ENCODE data around the gene ZBP1. TPM values are rescaled to one million over a fixed set of nuclear protein-coding genes. Genes with fewer than 3 reads are reported as not detected.

The ZBP1 gene
- total and polyA plus RNA-seq, 10 of the 15 experiments (the other 5 are each of a cell fraction or from before 2014, with no cell fraction given), result 0.93 to 10.6 (median 4.8) TPM

DNA sequence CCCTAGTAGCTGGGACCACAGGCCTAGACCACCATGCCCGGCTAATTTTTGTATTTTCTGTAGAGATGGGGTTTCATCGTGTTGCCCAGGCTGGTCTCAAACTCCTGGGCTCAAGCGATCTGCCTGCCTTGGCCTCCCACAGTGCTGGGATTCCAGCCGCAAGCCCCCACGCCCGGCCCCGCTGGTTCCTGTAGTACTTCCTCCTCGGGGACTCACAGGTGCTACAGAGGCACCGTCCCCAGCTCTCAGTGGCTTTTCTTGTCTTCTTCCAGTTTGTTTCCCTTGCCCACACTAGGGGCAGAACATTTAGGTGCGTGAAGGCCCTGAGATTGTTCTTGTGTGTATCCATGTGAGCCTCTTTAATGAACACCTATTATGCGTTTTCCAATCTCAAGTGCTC lies 773 bp upstream of the ZBP1 start:
- FAIRE-seq (peak; percentile 18), ATAC-seq (no peak), DNase-seq (ENCODE audit: low read depth, low spot score) (no peak)
- H3K79me2 ChIP-seq (ENCODE audit: control insufficient read depth, insufficient read depth, low read length), result no peaks in the 10 kb centered on the region
- ChIA-PET POLR2A (interaction anchor here (2.5 kb wide), 1 partner anchor 59 kb away, joined by 8 read pairs; no protein-coding TSS in a partner anchor), RAD21 (ENCODE audit: unreplicated experiment) (interaction anchor here (1.2 to 2.8 kb wide), 8 partner anchors 21 to 467 kb away, joined by 3 to 25 read pairs (median 7); partner anchors contain the start of gene RBM38), SMC1A (ENCODE audit: uncharacterized antibody, unreplicated experiment) (interaction anchor here (0.8 to 2.8 kb wide), 6 partner anchors 10 to 62 kb away, joined by 3 to 11 read pairs (median 6); no protein-coding TSS in a partner anchor), CTCF (interaction anchor here (1.1 to 5.9 kb wide), 6 partner anchors 11 to 559 kb away, joined by 4 to 32 read pairs (median 8); no protein-coding TSS in a partner anchor)
- H3K4me3 ChIP-seq, result 0 out of 2 replicates have a peak overlapping the region, but pooled peaks have one; percentile 7
- peaks cover 42% of the 10 kb centered on the region for H3K4me1 ChIP-seq (ENCODE audit: control insufficient read depth, insufficient read depth, low read length)
- no peak overlapping the region for H3K9ac ChIP-seq (ENCODE audit: control insufficient read depth, insufficient read depth, low read length)
- no peaks in the 10 kb centered on the region for H3K27me3 ChIP-seq (replicated peaks in 1 of 2; ENCODE audit: control insufficient read depth in 2 of 2, insufficient read depth in 2 of 2, low read length in 1 of 2)
- no peaks in the 10 kb centered on the region for H4K20me1 ChIP-seq (ENCODE audit: control insufficient read depth, insufficient read depth)
- intact Hi-C loops (cut with micrococcal nuclease; ENCODE audit: unreplicated experiment), result no loop called here
- H3K27ac ChIP-seq (ENCODE audit: control insufficient read depth, insufficient read depth), result peak overlapping the region; percentile 75
- H3K36me3 ChIP-seq (ENCODE audit: control insufficient read depth in 2 of 2, insufficient read depth in 2 of 2, low read length in 1 of 2), result no peaks in the 10 kb centered on the region
- in situ Hi-C loops (cut with MboI), result no loop called here
- no peak overlapping the region for H2AFZ ChIP-seq (ENCODE audit: control insufficient read depth, low read depth, low read length)
- TF ChIP-seq JUND (IDR thresholded peaks at IDR 0.05; ENCODE audit: low read depth, low read length) (no peak), TCF12 (IDR thresholded peaks at IDR 0.05; ENCODE audit: low read depth, low read length) (0 out of 2 replicates have a peak, but pooled peaks have one; percentile 21), EED (IDR thresholded peaks at IDR 0.05; ENCODE audit: low read depth) (0 out of 2 replicates have a peak, but pooled peaks have one; percentile 20), PAX5 (IDR thresholded peaks at IDR 0.05; ENCODE audit: borderline replicate concordance, low read depth, low read length) (0 out of 2 replicates have a peak, but pooled peaks have one; percentile 8), CBFB (IDR thresholded peaks at IDR 0.05; ENCODE audit: low read depth) (no peak)
- BruUV-seq (replicated peaks), result no TSS peak
- peaks cover 2% of the 10 kb centered on the region; the same call in 1 of the 3 replicates for H3K9me3 ChIP-seq (replicated peaks; ENCODE audit: control insufficient read depth, insufficient read depth, low read length)
- peak overlapping the region; percentile 71 for H3K4me2 ChIP-seq (ENCODE audit: control insufficient read depth, insufficient read depth)
- 8% methylated on average over 11 of the region's 11 CpGs for WGBS (ENCODE audit: insufficient coverage, insufficient replicate concordance, low lambda C conversion rate, missing lambda C conversion rate)
